Calu3 (cell line): ENCODE results near the gene SPINK13. TPM values are rescaled to one million over a fixed set of nuclear protein-coding genes. Genes with fewer than 3 reads are reported as not detected.

Experiments used
- Bru-seq: library from RNA; stranded (reverse); fragments of 400-500 nt; gene quantifications from one replicate; lab custom pipeline; 2021; lab: Mats Ljungman, UMichigan
- BruChase-seq, 2 experiments: library from RNA; stranded (reverse); fragments of 400-500 nt; gene quantifications; one replicate each; lab custom pipeline; 2021; lab: Mats Ljungman, UMichigan
- BruUV-seq: library from RNA; stranded (reverse); fragments of 400-500 nt; replicated peaks from 2 replicates; lab custom pipeline; 2021; lab: Mats Ljungman, UMichigan
- CTCF ChIA-PET: fragments of 300-600 bp; sonication (Branson Sonifier 250); formaldehyde crosslinking; loops from one replicate; lab custom pipeline; 2022; ENCODE audit warnings: antibody characterized with exemption; lab: Charles Lee
- DNase-seq: peaks from one replicate; pipeline ENCODE4 v3.0.0; 2022
- H3K27ac Mint-ChIP-seq: one replicate; pipeline ENCODE4 v1.8.0; 2022; ENCODE audit warnings: mixed read lengths; ENCODE audit not compliant: unreplicated experiment
- H3K27me3 Mint-ChIP-seq: one replicate; pipeline ENCODE4 v1.8.0; 2022; ENCODE audit warnings: mixed read lengths; ENCODE audit not compliant: unreplicated experiment
- H3K36me3 Mint-ChIP-seq: one replicate; pipeline ENCODE4 v1.8.0; 2022; ENCODE audit warnings: mild to moderate bottlenecking, moderate library complexity, mixed read lengths; ENCODE audit not compliant: insufficient read depth, unreplicated experiment
- H3K4me1 Mint-ChIP-seq: one replicate; pipeline ENCODE4 v1.8.0; 2022; ENCODE audit warnings: mild to moderate bottlenecking, low read depth, mixed read lengths; ENCODE audit not compliant: unreplicated experiment
- H3K4me3 Mint-ChIP-seq: one replicate; pipeline ENCODE4 v1.8.0; 2022; ENCODE audit warnings: mild to moderate bottlenecking, low read depth, moderate library complexity, mixed read lengths; ENCODE audit not compliant: unreplicated experiment
- H3K9me3 Mint-ChIP-seq: one replicate; pipeline ENCODE4 v1.8.0; 2022; ENCODE audit warnings: low read depth, mixed read lengths; ENCODE audit not compliant: unreplicated experiment
- CTCF ChIP-seq: fragments of 200-600 bp; IDR thresholded peaks from one replicate; pipeline ENCODE4 v1.8.0; 2022; ENCODE audit warnings: antibody characterized with exemption; ENCODE audit not compliant: unreplicated experiment
- intact Hi-C: fragments of 100-400 bp; cut with micrococcal nuclease; formaldehyde crosslinking; loops from one replicate; pipeline ENCODE4 v1.10.0; 2022; ENCODE audit not compliant: unreplicated experiment
- long read RNA-seq: library from polyadenylated mRNA; stranded (forward); transcript quantifications from one replicate; pipeline ENCODE4 v2.0.0, GENCODE V29; 2022
- total RNA-seq: library from RNA; stranded (reverse); gene quantifications from 2 replicates; pipeline ENCODE4 v1.2.3, GENCODE V29; 2022

Gene SPINK13
- total RNA-seq (not detected in 2 replicates), Bru-seq, nascent RNA (percentile 25 among the genes with signal in this experiment), BruChase-seq, experiment 1, labeled RNA remaining after a 6-hour chase (percentile 27 among the genes with signal in this experiment), BruChase-seq, experiment 2, labeled RNA remaining after a 2-hour chase (percentile 31 among the genes with signal in this experiment)
- long read RNA-seq, partial matches to known transcripts = 0 of 1 reads
- long read RNA-seq, other reads (novel, unspliced or antisense) = 1 of 1 reads

GRCh38 chr5:148268566-148268965 lies at the start of gene SPINK13:
Gene SPINK13 (plus strand): TSS chr5:148268794. CDS start chr5:148270073, 1,279 bp downstream.
- Mint-ChIP-seq H3K4me1 (peaks cover 27% of the 10 kb centered on the region), H3K4me3 (peak within 1 kb of the TSS; percentile 51), H3K36me3 (no peaks in the 10 kb centered on the region), H3K27me3 (no peaks in the 10 kb centered on the region), H3K9me3 (peaks cover 8% of the 10 kb centered on the region), H3K27ac (peak within 1 kb of the TSS; percentile 88)
- intact Hi-C loops = no loop called here
- TF ChIP-seq CTCF = no peak
- CTCF ChIA-PET = interaction anchor here (0.7 to 1.4 kb wide), 6 partner anchors 12 to 130 kb away, joined by 3 to 5 read pairs (median 4); no protein-coding TSS in a partner anchor
- DNase-seq = peak; percentile 65
- no TSS peak for BruUV-seq

- CTCF ChIA-PET = interaction anchor here (0.7 kb wide), 1 partner anchor 47 kb away, joined by 3 read pairs; the partner anchor contains the start of gene SPINK13
Observed at GRCh38 chr5:148221508-148221907, 47.1 kb upstream of the SPINK13 start.

GRCh38 chr5:148224117-148224742 lies 44.4 kb upstream of the SPINK13 start:
- no peaks in the 10 kb centered on the region for H3K9me3 Mint-ChIP-seq
- H3K36me3 Mint-ChIP-seq = no peaks in the 10 kb centered on the region
- H3K27ac Mint-ChIP-seq = no peak overlapping the region
- CTCF ChIA-PET = no interaction called here
- intact Hi-C loops = no loop called here
- TF ChIP-seq CTCF = no peak
- H3K4me3 Mint-ChIP-seq = no peak overlapping the region
- BruUV-seq = no TSS peak
- no peaks in the 10 kb centered on the region for H3K27me3 Mint-ChIP-seq
- no peak for DNase-seq
- H3K4me1 Mint-ChIP-seq = no peaks in the 10 kb centered on the region

More at GRCh38 chr5:148221508-148221907, 47.1 kb upstream of the SPINK13 start:
- H3K36me3 Mint-ChIP-seq = no peaks in the 10 kb centered on the region
- TF ChIP-seq CTCF = no peak
- no peak overlapping the region for H3K27ac Mint-ChIP-seq
- no peaks in the 10 kb centered on the region for H3K4me1 Mint-ChIP-seq
- H3K9me3 Mint-ChIP-seq = peaks cover 3% of the 10 kb centered on the region
- no TSS peak for BruUV-seq
- no peak for DNase-seq
- no peak overlapping the region for H3K4me3 Mint-ChIP-seq
- intact Hi-C loops = no loop called here
- H3K27me3 Mint-ChIP-seq = no peaks in the 10 kb centered on the region

GRCh38 chr5:148228392-148228984 lies 40.1 kb upstream of the SPINK13 start:
- TF ChIP-seq CTCF = no peak
- H3K27me3 Mint-ChIP-seq = no peaks in the 10 kb centered on the region
- H3K36me3 Mint-ChIP-seq = no peaks in the 10 kb centered on the region
- no peak overlapping the region for H3K4me3 Mint-ChIP-seq
- no peaks in the 10 kb centered on the region for H3K9me3 Mint-ChIP-seq
- CTCF ChIA-PET = no interaction called here
- H3K4me1 Mint-ChIP-seq = no peaks in the 10 kb centered on the region
- intact Hi-C loops = no loop called here
- no peak overlapping the region for H3K27ac Mint-ChIP-seq
- no peak for DNase-seq
- BruUV-seq = no TSS peak
